Panc1 (cell line): ENCODE results near the gene CCBE1. TPM values are rescaled to one million over a fixed set of nuclear protein-coding genes. Genes with fewer than 3 reads are reported as not detected.

Source experiments
- ATAC-seq: fragments of 200-7000 bp; cut with Tn5 transposase; 2 replicates; pipeline ENCODE4 v1.9.1; 2020; ENCODE audit warnings: mild to moderate bottlenecking, moderate library complexity
- Bru-seq: library from RNA; stranded (reverse); fragments of 400-500 nt; gene quantifications from one replicate; lab custom pipeline; 2021; lab: Mats Ljungman, UMichigan
- BruChase-seq, 2 experiments: library from RNA; stranded (reverse); fragments of 400-500 nt; gene quantifications; one replicate each; lab custom pipeline; 2021; lab: Mats Ljungman, UMichigan
- BruUV-seq: library from RNA; stranded (reverse); fragments of 400-500 nt; replicated peaks from 2 replicates; lab custom pipeline; 2021; lab: Mats Ljungman, UMichigan
- CTCF ChIA-PET: fragments of 300-600 bp; sonication (Branson Sonifier 250); formaldehyde crosslinking; loops from one replicate; lab custom pipeline; 2022; ENCODE audit warnings: antibody characterized with exemption; lab: Charles Lee
- POLR2A ChIA-PET: fragments of 300-600 bp; sonication (Branson Sonifier 250); formaldehyde crosslinking; loops from one replicate; lab custom pipeline; 2022; ENCODE audit warnings: antibody characterized with exemption; lab: Charles Lee
- DNase-seq: peaks from one replicate; pipeline ENCODE4 v3.0.0-alpha.2; 2010; ENCODE audit warnings: low read depth, low spot score
- H3K27ac ChIP-seq: 2 replicates; pipeline ENCODE4 v1.5.1; 2011; ENCODE audit warnings: mild to moderate bottlenecking, low read length, inconsistent platforms
- H3K27me3 ChIP-seq: fragments of 200-500 bp; sonication (Bioruptor generic); 2 replicates; pipeline ENCODE4 v1.6.0; 2014; ENCODE audit warnings: low read length, inconsistent platforms; ENCODE audit not compliant: control insufficient read depth, insufficient read depth
- H3K36me3 ChIP-seq: fragments of 200-500 bp; sonication (Bioruptor generic); 2 replicates; pipeline ENCODE4 v1.5.1; 2014; ENCODE audit warnings: inconsistent platforms, mild to moderate bottlenecking, low read length, moderate library complexity; ENCODE audit not compliant: control insufficient read depth, insufficient read depth
- H3K4me1 ChIP-seq: 2 replicates; pipeline ENCODE4 v1.5.1; 2011; ENCODE audit warnings: inconsistent platforms, mild to moderate bottlenecking, low read length, moderate library complexity; ENCODE audit not compliant: control insufficient read depth, insufficient read depth
- H3K4me3 ChIP-seq, 2 experiments: 2 replicates each; pipeline ENCODE4 v1.5.1; 2011 to 2012; ENCODE audit warnings: low read depth in 2 of 2, low read length in 2 of 2, mild to moderate bottlenecking in 2 of 2, inconsistent platforms in 1 of 2, moderate library complexity in 1 of 2
- H3K9me3 ChIP-seq: fragments of 200-500 bp; sonication (Bioruptor generic); 2 replicates; pipeline ENCODE4 v1.5.1; 2014; ENCODE audit warnings: low read depth, mild to moderate bottlenecking, inconsistent platforms, low read length, moderate library complexity; ENCODE audit not compliant: control insufficient read depth, insufficient read depth
- POLR2AphosphoS5 ChIP-seq: IDR thresholded peaks from 2 replicates; pipeline ENCODE4 v1.6.1; 2012; ENCODE audit warnings: mild to moderate bottlenecking, low read depth, low read length, moderate library complexity
- SIN3A ChIP-seq: IDR thresholded peaks from 2 replicates; pipeline ENCODE4 v1.6.1; 2012; ENCODE audit warnings: low read depth, mild to moderate bottlenecking, low read length, moderate library complexity, borderline replicate concordance; ENCODE audit not compliant: insufficient read depth
- TCF7L2 ChIP-seq: IDR thresholded peaks from 2 replicates; pipeline ENCODE4 v1.6.1; 2011; ENCODE audit warnings: mild to moderate bottlenecking, low read depth, low read length, inconsistent platforms
- in situ Hi-C: cut with HindIII; loops from 2 replicates; pipeline ENCODE4 v1.10.0; 2016; ENCODE audit warnings: low sequenced_read_pairs, low pct_unique_long_range_greater_than_20kb
- intact Hi-C: fragments of 100-400 bp; cut with micrococcal nuclease; formaldehyde crosslinking; loops from one replicate; pipeline ENCODE4 v1.10.0; 2022; ENCODE audit not compliant: unreplicated experiment
- long read RNA-seq: library from polyadenylated mRNA; unstranded; transcript quantifications from one replicate; pipeline ENCODE4 v2.0.0, GENCODE V29; 2021; ENCODE audit not compliant: unreplicated experiment
- polyA plus RNA-seq: library from polyadenylated mRNA; unstranded; fragments of >200 nt; gene quantifications from one replicate; pipeline ENCODE4 v1.2.1, GENCODE V29; 2012; ENCODE audit warnings: missing spikeins; ENCODE audit not compliant: insufficient read length
- total RNA-seq: library from RNA; stranded (reverse); gene quantifications from one replicate; pipeline ENCODE4 v1.2.1, GENCODE V29; 2021; ENCODE audit not compliant: unreplicated experiment
- TF ChIP-seq, protein P1 (sequence below): fragments of 450-650 bp; IDR thresholded peaks from 2 replicates; pipeline ENCODE4 v1.5.1; 2017; ENCODE audit warnings: mild to moderate bottlenecking
- TF ChIP-seq, protein P2 (sequence below), 2 experiments: IDR thresholded peaks; 2 replicates each; pipeline ENCODE4 v1.6.1; 2011 to 2012; ENCODE audit warnings: low read depth in 2 of 2, control low read depth in 1 of 2, low read length in 1 of 2, mild to moderate bottlenecking in 1 of 2, moderate library complexity in 1 of 2; ENCODE audit not compliant: insufficient read depth in 1 of 2

The CCBE1 gene
- total RNA-seq (0.13 TPM), Bru-seq, nascent RNA (percentile 8 among the genes with signal in this experiment), BruChase-seq, experiment 1, labeled RNA remaining after a 2-hour chase (percentile 9 among the genes with signal in this experiment), BruChase-seq, experiment 2, labeled RNA remaining after a 6-hour chase (percentile 10 among the genes with signal in this experiment)
- polyA plus RNA-seq = 0.17 TPM
- long read RNA-seq = 0 reads

DNA sequence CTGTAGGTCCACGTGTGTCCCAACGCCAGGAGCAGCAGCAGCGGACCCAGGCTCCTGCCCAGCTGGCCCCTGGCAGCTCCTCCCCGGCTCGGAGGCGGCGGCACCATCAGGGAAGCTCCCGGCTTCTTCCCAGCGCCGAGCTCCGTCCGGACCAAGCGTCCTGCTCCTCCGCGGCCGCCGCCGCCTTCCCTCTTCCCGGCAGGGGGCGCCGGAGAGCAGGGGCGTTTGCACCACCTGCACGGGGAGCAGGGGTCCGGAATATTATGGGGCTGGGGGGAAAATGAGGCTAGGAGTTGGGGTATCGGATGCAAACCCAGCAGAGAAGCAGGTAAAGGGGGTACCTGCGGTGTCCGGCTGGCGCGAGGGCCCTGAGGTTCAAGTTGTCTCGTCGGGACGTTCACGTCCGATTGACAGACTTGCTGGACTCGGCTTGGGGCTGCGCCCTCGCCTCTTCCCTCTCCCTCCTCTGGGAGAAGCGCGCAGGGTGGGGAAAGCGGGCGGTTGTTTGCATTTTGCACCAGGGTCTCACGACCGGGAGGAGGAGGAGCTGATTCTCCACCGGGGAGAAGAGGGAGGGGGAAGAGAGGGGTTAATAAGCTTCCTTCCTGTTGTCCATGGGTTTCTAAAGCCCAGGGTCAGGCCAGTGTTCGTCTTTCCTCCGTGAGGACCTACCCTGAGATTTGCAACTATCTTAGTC lies at the start of gene CCBE1:
CCBE1 (minus strand) TSS at position 188 of the 697 bp plus-strand sequence.
- POLR2A ChIA-PET = no interaction called here
- H3K4me3 ChIP-seq = peak within 1 kb of the TSS in 1 of 2 experiments; percentile 8; a peak in 1 of 4 replicates
- no peaks in the 10 kb centered on the region for H3K27me3 ChIP-seq
- H3K9me3 ChIP-seq = no peaks in the 10 kb centered on the region
- CTCF ChIA-PET = interaction anchor here (0.6 to 0.7 kb wide), 3 partner anchors 11 to 726 kb away, joined by 3 read pairs; no protein-coding TSS in a partner anchor
- H3K36me3 ChIP-seq = no peaks in the 10 kb centered on the region
- intact Hi-C loops (no loop called here), in situ Hi-C loops (no loop called here)
- no peak within 1 kb of the TSS for H3K27ac ChIP-seq
- no peaks in the 10 kb centered on the region for H3K4me1 ChIP-seq
- ATAC-seq (peak; percentile 62; the same call in 1 of the 2 replicates), DNase-seq (no peak)
- BruUV-seq = no TSS peak
- TF ChIP-seq, protein P1, sequence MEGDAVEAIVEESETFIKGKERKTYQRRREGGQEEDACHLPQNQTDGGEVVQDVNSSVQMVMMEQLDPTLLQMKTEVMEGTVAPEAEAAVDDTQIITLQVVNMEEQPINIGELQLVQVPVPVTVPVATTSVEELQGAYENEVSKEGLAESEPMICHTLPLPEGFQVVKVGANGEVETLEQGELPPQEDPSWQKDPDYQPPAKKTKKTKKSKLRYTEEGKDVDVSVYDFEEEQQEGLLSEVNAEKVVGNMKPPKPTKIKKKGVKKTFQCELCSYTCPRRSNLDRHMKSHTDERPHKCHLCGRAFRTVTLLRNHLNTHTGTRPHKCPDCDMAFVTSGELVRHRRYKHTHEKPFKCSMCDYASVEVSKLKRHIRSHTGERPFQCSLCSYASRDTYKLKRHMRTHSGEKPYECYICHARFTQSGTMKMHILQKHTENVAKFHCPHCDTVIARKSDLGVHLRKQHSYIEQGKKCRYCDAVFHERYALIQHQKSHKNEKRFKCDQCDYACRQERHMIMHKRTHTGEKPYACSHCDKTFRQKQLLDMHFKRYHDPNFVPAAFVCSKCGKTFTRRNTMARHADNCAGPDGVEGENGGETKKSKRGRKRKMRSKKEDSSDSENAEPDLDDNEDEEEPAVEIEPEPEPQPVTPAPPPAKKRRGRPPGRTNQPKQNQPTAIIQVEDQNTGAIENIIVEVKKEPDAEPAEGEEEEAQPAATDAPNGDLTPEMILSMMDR = peak; percentile 80
- TF ChIP-seq TCF7L2 = no peak
- TF ChIP-seq, protein P2, sequence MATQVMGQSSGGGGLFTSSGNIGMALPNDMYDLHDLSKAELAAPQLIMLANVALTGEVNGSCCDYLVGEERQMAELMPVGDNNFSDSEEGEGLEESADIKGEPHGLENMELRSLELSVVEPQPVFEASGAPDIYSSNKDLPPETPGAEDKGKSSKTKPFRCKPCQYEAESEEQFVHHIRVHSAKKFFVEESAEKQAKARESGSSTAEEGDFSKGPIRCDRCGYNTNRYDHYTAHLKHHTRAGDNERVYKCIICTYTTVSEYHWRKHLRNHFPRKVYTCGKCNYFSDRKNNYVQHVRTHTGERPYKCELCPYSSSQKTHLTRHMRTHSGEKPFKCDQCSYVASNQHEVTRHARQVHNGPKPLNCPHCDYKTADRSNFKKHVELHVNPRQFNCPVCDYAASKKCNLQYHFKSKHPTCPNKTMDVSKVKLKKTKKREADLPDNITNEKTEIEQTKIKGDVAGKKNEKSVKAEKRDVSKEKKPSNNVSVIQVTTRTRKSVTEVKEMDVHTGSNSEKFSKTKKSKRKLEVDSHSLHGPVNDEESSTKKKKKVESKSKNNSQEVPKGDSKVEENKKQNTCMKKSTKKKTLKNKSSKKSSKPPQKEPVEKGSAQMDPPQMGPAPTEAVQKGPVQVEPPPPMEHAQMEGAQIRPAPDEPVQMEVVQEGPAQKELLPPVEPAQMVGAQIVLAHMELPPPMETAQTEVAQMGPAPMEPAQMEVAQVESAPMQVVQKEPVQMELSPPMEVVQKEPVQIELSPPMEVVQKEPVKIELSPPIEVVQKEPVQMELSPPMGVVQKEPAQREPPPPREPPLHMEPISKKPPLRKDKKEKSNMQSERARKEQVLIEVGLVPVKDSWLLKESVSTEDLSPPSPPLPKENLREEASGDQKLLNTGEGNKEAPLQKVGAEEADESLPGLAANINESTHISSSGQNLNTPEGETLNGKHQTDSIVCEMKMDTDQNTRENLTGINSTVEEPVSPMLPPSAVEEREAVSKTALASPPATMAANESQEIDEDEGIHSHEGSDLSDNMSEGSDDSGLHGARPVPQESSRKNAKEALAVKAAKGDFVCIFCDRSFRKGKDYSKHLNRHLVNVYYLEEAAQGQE (IDR thresholded peaks at IDR 0.05; ENCODE audit: insufficient read depth in 1 of 2, low read depth in 2 of 2, low read length in 1 of 2) = no peak

DNA sequence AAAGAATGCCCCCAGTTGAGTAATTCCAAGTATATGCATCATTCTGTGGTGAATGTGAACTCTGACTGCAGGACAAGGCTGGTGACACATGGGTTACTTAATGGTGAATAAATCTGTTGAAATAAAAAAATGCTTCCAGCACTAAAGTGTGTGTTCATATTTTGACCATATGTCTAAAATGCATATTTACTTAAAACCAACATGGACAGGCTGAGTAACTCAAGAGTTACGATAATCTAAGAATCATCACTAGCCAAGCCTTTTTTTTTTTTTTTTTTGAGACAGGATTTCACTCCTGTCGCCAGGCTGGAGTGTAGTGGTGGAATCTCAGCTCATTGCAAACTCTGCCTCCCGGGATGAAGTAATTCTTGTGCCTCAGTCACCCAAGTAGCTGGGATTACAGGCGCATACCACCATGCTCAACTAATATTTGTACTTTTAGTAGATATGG lies 47.1 kb upstream of the CCBE1 start:
- Histone ChIP-seq H3K9me3 (no peaks in the 10 kb centered on the region), H3K27ac (no peak overlapping the region), H3K27me3 (no peaks in the 10 kb centered on the region), H3K4me3 (no peak overlapping the region), H3K4me1 (no peaks in the 10 kb centered on the region), H3K36me3 (no peaks in the 10 kb centered on the region)
- DNase-seq = peak; percentile 12
- ChIA-PET POLR2A (no interaction called here), CTCF (interaction anchor here (0.5 kb wide), 1 partner anchor 107 kb away, joined by 10 read pairs; no protein-coding TSS in a partner anchor)
- intact Hi-C loops (no loop called here), in situ Hi-C loops (no loop called here)
- TF ChIP-seq TCF7L2 = no peak
- TF ChIP-seq, protein P1 = no peak
- TF ChIP-seq, protein P2 (IDR thresholded peaks at IDR 0.05; ENCODE audit: insufficient read depth in 1 of 2, low read depth in 2 of 2, low read length in 1 of 2) = no peak
- TF ChIP-seq POLR2AphosphoS5 = no peak
- no peak for TF ChIP-seq SIN3A
- BruUV-seq = no TSS peak
- no peak for ATAC-seq
